CD14-positive monocyte (primary cell): ENCODE data around the gene TMEM134. TPM values are rescaled to one million over a fixed set of nuclear protein-coding genes. Genes with fewer than 3 reads are reported as not detected.
A peak's percentile ranks its signal among the peaks of the same experiment; 100 is the strongest.

Source experiments
- DNase-seq, 3 donors: peaks; one replicate each; pipeline ENCODE4 v3.0.0-alpha.2; 2011 to 2022
- H2AFZ ChIP-seq: 2 replicates; pipeline ENCODE4 v1.6.0; 2012; ENCODE audit warnings: mild to moderate bottlenecking, low read depth, low read length, inconsistent platforms; ENCODE audit not compliant: insufficient read depth, poor library complexity, severe bottlenecking
- H3K27ac ChIP-seq, 2 donors: 1 replicate in 1 of 2; 2 replicates in 1 of 2; pipeline ENCODE4 v1.5.1; 2012 to 2013; ENCODE audit warnings: low read length in 2 of 2, control low read depth in 1 of 2, inconsistent platforms in 1 of 2, low read depth in 1 of 2, mild to moderate bottlenecking in 1 of 2
- H3K27me3 ChIP-seq, 2 donors: one replicate each; pipeline versions ENCODE4 v1.6.0 to v1.6.1; 2011 to 2013; ENCODE audit warnings: low read length in 2 of 2; ENCODE audit not compliant: control insufficient read depth in 2 of 2, insufficient read depth in 2 of 2
- H3K36me3 ChIP-seq, 2 donors: replicated peaks in 1 of 2; 1 replicate in 1 of 2; 2 replicates in 1 of 2; pipeline versions ENCODE4 v1.5.1 to v1.6.1; 2012 to 2013; ENCODE audit warnings: low read length in 2 of 2, control low read depth in 1 of 2, inconsistent platforms in 1 of 2, mild to moderate bottlenecking in 1 of 2; ENCODE audit not compliant: insufficient read depth in 2 of 2, control insufficient read depth in 1 of 2
- H3K4me1 ChIP-seq, 2 donors: 1 replicate in 1 of 2; 2 replicates in 1 of 2; pipeline versions ENCODE4 v1.5.1 to v1.6.1; 2012 to 2013; ENCODE audit warnings: low read length in 2 of 2, control low read depth in 1 of 2, inconsistent platforms in 1 of 2, mild to moderate bottlenecking in 1 of 2, moderate library complexity in 1 of 2; ENCODE audit not compliant: insufficient read depth in 2 of 2, control insufficient read depth in 1 of 2
- H3K4me2 ChIP-seq: replicated peaks from 2 replicates; pipeline ENCODE3; 2012; ENCODE audit warnings: low read length, moderate library complexity, mild to moderate bottlenecking; ENCODE audit not compliant: poor library complexity, severe bottlenecking; ENCODE audit errors: extremely low read depth
- H3K4me3 ChIP-seq, 3 experiments: fragments of 200-600 bp in 1 of 3; sonication (generic) in 1 of 3; replicated peaks in 1 of 3; 1 replicate in 2 of 3; 2 replicates in 1 of 3; pipeline ENCODE4 v1.5.1; 2011 to 2013; ENCODE audit warnings: low read length in 3 of 3, mild to moderate bottlenecking in 3 of 3, control low read depth in 2 of 3, low read depth in 2 of 3, inconsistent platforms in 1 of 3, moderate library complexity in 1 of 3
- H3K79me2 ChIP-seq: 2 replicates; pipeline ENCODE4 v1.6.0; 2012; ENCODE audit warnings: mild to moderate bottlenecking, control low read depth, inconsistent platforms, low read length, moderate library complexity; ENCODE audit not compliant: insufficient read depth
- H3K9ac ChIP-seq: 2 replicates; pipeline ENCODE4 v1.6.0; 2017; ENCODE audit warnings: low read length, mild to moderate bottlenecking; ENCODE audit not compliant: insufficient read depth, poor library complexity, severe bottlenecking
- H3K9me3 ChIP-seq, 2 donors: replicated peaks in 1 of 2; 1 replicate in 1 of 2; 2 replicates in 1 of 2; pipeline versions ENCODE4 v1.5.1 to v1.6.1; 2012 to 2013; ENCODE audit warnings: low read length in 2 of 2, control low read depth in 1 of 2; ENCODE audit not compliant: control insufficient read depth in 1 of 2, insufficient read depth in 1 of 2
- H4K20me1 ChIP-seq: 2 replicates; pipeline ENCODE4 v1.6.0; 2012; ENCODE audit warnings: mild to moderate bottlenecking, low read length, control low read depth, moderate library complexity; ENCODE audit not compliant: insufficient read depth
- H3K27ac Mint-ChIP-seq, 7 donors: one replicate each; pipeline ENCODE4 v1.8.0; 2020; ENCODE audit warnings: mild to moderate bottlenecking in 7 of 7, mixed read lengths in 7 of 7, moderate library complexity in 6 of 7, inconsistent platforms in 2 of 7
- H3K27me3 Mint-ChIP-seq, 3 donors: one replicate each; pipeline ENCODE4 v1.8.0; 2021 to 2022; ENCODE audit warnings: low read depth in 3 of 3, mild to moderate bottlenecking in 3 of 3, mixed read lengths in 3 of 3, moderate library complexity in 3 of 3, inconsistent platforms in 1 of 3
- H3K36me3 Mint-ChIP-seq, 2 donors: one replicate each; pipeline ENCODE4 v1.8.0; 2020; ENCODE audit warnings: mixed read lengths in 2 of 2, inconsistent platforms in 1 of 2, mild to moderate bottlenecking in 1 of 2
- H3K4me1 Mint-ChIP-seq: one replicate; pipeline ENCODE4 v1.8.0; 2020; ENCODE audit warnings: mild to moderate bottlenecking, mixed read lengths
- H3K4me3 Mint-ChIP-seq, 2 donors: one replicate each; pipeline ENCODE4 v1.8.0; 2020; ENCODE audit warnings: mild to moderate bottlenecking in 2 of 2, mixed read lengths in 2 of 2, moderate library complexity in 1 of 2
- H3K9me3 Mint-ChIP-seq, 7 donors: one replicate each; pipeline ENCODE4 v1.8.0; 2020 to 2022; ENCODE audit warnings: mixed read lengths in 7 of 7, mild to moderate bottlenecking in 6 of 7, moderate library complexity in 6 of 7, inconsistent platforms in 2 of 7
- CTCF ChIP-seq: fragments of 200-600 bp; IDR thresholded peaks from one replicate; pipeline ENCODE4 v1.8.0; 2022; ENCODE audit warnings: antibody characterized with exemption, mild to moderate bottlenecking
- WGBS: methylation state at CpG from one replicate; pipeline ENCODE4 v1.1.5; 2013; ENCODE audit warnings: missing lambda C conversion rate; ENCODE audit not compliant: insufficient coverage; 5-methylcytosine and 5-hydroxymethylcytosine counted together
- intact Hi-C, 2 donors: fragments of 100-400 bp; cut with micrococcal nuclease; formaldehyde crosslinking; loops; one replicate each; pipeline versions ENCODE4 v1.15.0 to v1.15.1; 2023
- polyA plus RNA-seq, 3 donors: library from polyadenylated mRNA; depleted of rRNA in 1 of 3; unstranded in 2 of 3; stranded (reverse) in 1 of 3; fragments of 300-500 nt in 2 of 3; fragments of >200 nt in 1 of 3; fragmentation: Illumina TruSeq in 2 of 3; gene quantifications; 1 replicate in 2 of 3; 2 replicates in 1 of 3; pipeline ENCODE4 v1.2.3, GENCODE V29; 2012 to 2021

TMEM134 gene
- polyA plus RNA-seq, 3 donors = 67.4 to 104 (median 76.8) TPM

- Histone ChIP-seq H3K27ac (no peak overlapping the region), H3K79me2 (no peaks in the 10 kb centered on the region), H3K4me3 (peak overlapping the region in 1 of 3 experiments; percentile 32), H3K27me3 (peaks cover 6 to 62% of the 10 kb centered on the region in 2 donors), H3K9ac (no peak overlapping the region), H3K4me1 (peaks cover 35 to 56% of the 10 kb centered on the region in 2 donors), H4K20me1 (no peaks in the 10 kb centered on the region), H3K9me3 (no peaks in the 10 kb centered on the region), H2AFZ (peak overlapping the region; percentile 35), H3K36me3 (no peaks in the 10 kb centered on the region), H3K4me2 (peak overlapping the region; percentile 45)
- TF ChIP-seq CTCF = no peak
- WGBS = 22% methylated on average over 25 of the region's 26 CpGs
- peak overlapping the region; percentile 31 to 70 for H3K4me3 Mint-ChIP-seq
- intact Hi-C loops = no loop called here
- peaks cover 4 to 8% of the 10 kb centered on the region in 2 donors for H3K36me3 Mint-ChIP-seq
- peaks cover 0 to 12% (median 4%) of the 10 kb centered on the region in 7 donors for H3K9me3 Mint-ChIP-seq
- H3K27ac Mint-ChIP-seq = no peak overlapping the region
- peaks cover 35% of the 10 kb centered on the region for H3K4me1 Mint-ChIP-seq
- peaks cover 42 to 65% (median 56%) of the 10 kb centered on the region in 3 donors for H3K27me3 Mint-ChIP-seq
- DNase-seq = peak; percentile 30 to 48 (median 41)
Observed at GRCh38 chr11:67418476-67419281, 50.4 kb downstream of the TMEM134 start.

- Histone ChIP-seq H3K9me3 (no peaks in the 10 kb centered on the region), H3K9ac (no peak overlapping the region), H2AFZ (no peak overlapping the region), H3K4me1 (peaks cover 35 to 56% of the 10 kb centered on the region in 2 donors), H3K36me3 (no peaks in the 10 kb centered on the region), H4K20me1 (no peaks in the 10 kb centered on the region), H3K79me2 (no peaks in the 10 kb centered on the region), H3K4me3 (no peak overlapping the region), H3K4me2 (no peak overlapping the region), H3K27ac (no peak overlapping the region), H3K27me3 (peaks cover 6 to 68% of the 10 kb centered on the region in 2 donors)
- H3K27me3 Mint-ChIP-seq = peaks cover 46 to 77% (median 67%) of the 10 kb centered on the region in 3 donors
- no peak overlapping the region for H3K27ac Mint-ChIP-seq
- H3K36me3 Mint-ChIP-seq = peaks cover 4 to 8% of the 10 kb centered on the region in 2 donors
- DNase-seq = no peak
- peaks cover 0 to 12% (median 4%) of the 10 kb centered on the region in 7 donors for H3K9me3 Mint-ChIP-seq
- 91% methylated on average over 10 of the region's 12 CpGs for WGBS
- no peak for TF ChIP-seq CTCF
- intact Hi-C loops = no loop called here
- peak overlapping the region in 1 of 2 donors; percentile 75 for H3K4me3 Mint-ChIP-seq
- H3K4me1 Mint-ChIP-seq = peaks cover 35% of the 10 kb centered on the region
Observed at GRCh38 chr11:67417425-67417824, 51.6 kb downstream of the TMEM134 start.
